ENCODE measurements around the gene FBXW8. TPM values are rescaled to one million over a fixed set of nuclear protein-coding genes. Genes with fewer than 3 reads are reported as not detected.

Gene FBXW8
- total RNA-seq, 1 donor from 2014 or later: 5.5 TPM

DNA sequence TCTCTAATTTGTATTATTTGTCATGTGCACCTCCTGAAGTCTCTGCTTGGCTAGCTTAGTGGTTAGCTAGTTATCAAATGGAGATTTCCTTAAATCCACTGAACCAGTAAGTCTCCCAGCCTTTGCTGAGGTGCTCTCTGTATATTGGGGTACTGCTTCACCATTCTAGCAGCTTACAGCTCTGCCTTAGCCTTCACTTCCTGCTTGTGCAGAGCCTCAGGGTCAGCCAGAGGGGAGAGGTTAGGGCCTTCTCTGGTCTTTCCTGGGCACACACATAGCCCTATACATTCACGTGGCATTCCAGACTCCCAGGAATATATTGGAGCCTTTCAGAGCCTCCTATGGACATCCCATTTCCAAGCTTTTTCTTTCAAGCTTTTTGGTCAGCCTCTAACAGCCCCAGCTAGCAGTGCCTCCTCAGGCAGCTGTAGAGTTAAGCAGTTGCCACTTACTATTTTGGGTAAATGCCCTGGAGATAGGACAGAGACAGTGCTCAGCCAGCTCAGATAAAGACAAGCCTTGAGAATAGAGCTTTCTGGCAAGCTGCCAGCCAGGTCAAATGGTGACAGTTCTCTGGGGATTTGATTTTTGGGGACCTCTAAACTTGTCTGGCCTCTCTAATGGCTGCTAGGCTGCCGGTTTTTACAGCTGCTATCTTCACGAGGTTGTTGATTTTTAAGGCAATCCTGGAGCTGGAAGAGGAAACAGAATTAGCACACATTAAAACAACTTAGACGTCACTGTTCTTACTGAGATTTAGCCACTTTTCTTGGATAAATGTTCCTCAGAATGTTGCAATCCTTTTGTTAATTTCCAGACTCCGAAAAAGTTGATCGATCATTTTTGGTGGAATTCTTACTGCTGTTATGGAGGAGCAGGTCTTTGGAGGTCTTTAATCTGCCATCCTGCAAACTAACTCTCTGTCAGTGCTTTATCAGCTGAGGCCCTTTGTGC lies 32.9 kb downstream of the FBXW8 start:
- ATAC-seq (ENCODE audit: poor library complexity): peak; percentile 63
- intact Hi-C loops (cut with DNase I): no loop called here
- peak; percentile 58 for DNase-seq

- DNase-seq (no peak), ATAC-seq (ENCODE audit: poor library complexity) (no peak)
- intact Hi-C loops (cut with DNase I): no loop called here
Measured at GRCh38 chr12:116945886-116946550, 35.3 kb downstream of the FBXW8 start.

- intact Hi-C loops (cut with DNase I): no loop called here
- ATAC-seq (ENCODE audit: poor library complexity) (no peak), DNase-seq (no peak)
Measured at GRCh38 chr12:116948298-116948697, 37.5 kb downstream of the FBXW8 start.

DNA sequence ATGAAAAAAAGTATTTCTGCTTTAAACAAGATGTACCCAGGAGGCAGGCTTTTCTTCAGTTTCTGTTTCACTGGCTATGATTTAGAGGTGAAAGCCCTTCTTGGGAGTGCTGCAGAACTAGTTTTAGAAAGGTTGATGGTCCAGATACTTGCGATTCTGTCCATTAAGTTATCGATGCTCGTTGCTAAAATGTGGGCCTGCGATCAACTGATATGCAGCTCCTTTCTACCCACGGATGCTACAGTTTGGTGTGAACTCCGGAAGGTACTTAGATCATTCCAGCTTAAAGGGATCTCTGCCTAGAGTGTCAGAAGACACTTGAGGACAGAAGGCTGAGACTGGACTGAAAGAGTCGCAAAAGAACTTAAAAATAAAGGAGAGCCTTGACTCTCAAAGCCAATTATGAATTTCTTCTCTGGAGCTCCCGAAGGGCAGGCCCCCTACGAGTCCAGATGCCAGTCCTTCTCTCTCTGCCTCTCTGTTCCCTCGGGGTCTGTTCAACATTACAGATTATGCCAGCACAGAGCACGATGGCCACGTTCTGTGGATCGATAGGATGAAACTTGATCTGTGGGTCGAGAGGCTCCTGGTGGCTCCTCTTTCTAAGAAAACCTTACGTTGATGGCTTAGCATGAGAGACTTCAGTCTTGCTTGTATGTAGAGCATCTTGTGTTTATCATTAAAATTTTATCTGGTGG lies 40.0 kb downstream of the FBXW8 start:
- ATAC-seq (ENCODE audit: poor library complexity): no peak
- intact Hi-C loops (cut with DNase I): no loop called here
- no peak for DNase-seq

- peak; percentile 62 for ATAC-seq (ENCODE audit: poor library complexity)
- intact Hi-C loops (cut with DNase I): no loop called here
- DNase-seq: peak; percentile 61
Measured at GRCh38 chr12:116954710-116955381, 44.1 kb downstream of the FBXW8 start.

DNA sequence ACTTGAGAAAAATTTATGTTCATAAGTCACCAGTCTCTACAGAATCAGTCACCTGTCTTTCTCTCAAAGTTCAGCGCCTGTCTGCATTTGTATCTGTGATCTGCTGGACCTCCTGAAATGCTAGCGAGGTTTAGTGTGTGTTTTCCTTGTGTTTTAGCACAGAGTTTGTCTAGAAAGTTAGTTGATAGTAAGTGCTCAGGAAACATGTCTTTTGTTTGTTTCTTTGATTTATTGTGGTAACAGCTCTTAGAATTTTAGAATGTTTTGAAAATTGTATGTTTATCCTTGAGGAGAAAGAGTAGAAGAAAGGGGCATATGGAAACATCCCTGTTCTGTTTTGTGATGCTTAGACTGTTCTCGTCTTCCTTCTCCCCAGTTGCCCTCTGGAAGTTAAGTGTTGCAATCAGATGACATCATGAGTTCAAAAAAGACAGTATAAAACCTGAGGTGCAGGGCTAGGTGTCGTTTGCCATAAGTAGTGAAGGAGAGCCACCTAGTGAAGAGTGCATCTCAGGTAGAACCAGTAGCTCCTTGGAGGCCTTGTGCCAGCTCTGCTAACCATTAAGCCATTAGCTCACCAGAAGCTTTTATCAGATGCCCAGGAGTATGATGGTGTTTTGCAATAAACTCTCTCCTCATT lies 44.8 kb downstream of the FBXW8 start:
- peak; percentile 48 for ATAC-seq (ENCODE audit: poor library complexity)
- no peak for DNase-seq
- intact Hi-C loops (cut with DNase I): no loop called here

- ATAC-seq (ENCODE audit: poor library complexity): peak; percentile 43
- intact Hi-C loops (cut with DNase I): no loop called here
- DNase-seq: no peak
Measured at GRCh38 chr12:116958402-116959197, 47.9 kb downstream of the FBXW8 start.

DNA sequence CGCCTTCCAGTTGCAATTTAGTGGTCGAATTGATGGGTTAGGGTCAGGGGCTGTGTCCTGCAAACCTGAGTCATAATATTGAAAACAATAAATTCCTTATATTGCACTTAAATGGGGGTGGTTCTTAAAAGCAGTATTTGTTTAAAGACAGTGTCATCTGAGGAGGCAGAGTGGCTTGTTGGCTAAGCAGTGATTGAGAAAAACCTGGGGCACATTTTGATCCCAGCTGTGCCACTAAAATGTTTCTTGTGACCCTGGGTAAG lies 48.4 kb downstream of the FBXW8 start:
- intact Hi-C loops (cut with DNase I): no loop called here
- no peak for DNase-seq
- ATAC-seq (ENCODE audit: poor library complexity): no peak

DNA sequence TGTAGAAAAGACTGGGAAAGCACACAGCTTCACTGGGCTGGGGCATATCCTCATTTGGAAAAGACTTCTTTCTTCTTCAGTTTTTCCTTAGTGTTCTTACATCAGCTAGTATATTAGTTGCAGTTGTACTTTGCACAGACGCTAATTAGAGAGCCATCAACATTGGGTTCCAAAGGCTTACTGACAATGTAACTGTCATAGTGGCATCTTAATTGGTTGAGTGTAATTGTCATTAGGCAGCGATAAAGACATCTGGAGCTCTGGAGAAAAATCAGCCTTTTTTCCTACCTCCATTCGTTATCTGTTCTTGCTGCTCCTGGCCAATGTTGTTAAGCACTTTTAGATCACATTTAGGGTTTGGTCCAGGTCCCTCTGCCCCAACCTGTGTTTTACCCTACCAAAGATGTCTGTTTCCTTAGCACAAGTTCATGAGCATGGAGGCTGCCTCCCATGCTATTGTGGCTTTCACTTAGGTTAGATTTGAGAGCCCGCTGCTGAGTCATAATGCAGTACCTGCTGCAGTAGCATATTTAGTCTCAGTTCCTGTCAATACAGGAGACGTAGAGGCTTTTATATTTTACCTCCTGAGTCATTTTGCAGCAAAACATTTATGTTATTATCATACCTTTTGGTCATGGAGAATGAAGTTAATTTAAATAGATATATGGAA lies 49.2 kb downstream of the FBXW8 start:
- intact Hi-C loops (cut with DNase I): no loop called here
- ATAC-seq (ENCODE audit: poor library complexity) (no peak), DNase-seq (no peak)

- ATAC-seq (ENCODE audit: poor library complexity) (no peak), DNase-seq (no peak)
- intact Hi-C loops (cut with DNase I): no loop called here
Measured at GRCh38 chr12:116962197-116962596, 51.4 kb downstream of the FBXW8 start.

GRCh38 chr12:116962783-116963356 lies 52.1 kb downstream of the FBXW8 start:
- DNase-seq: no peak
- intact Hi-C loops (cut with DNase I): no loop called here
- no peak for ATAC-seq (ENCODE audit: poor library complexity)

- no peak for DNase-seq
- intact Hi-C loops (cut with DNase I): no loop called here
- no peak for ATAC-seq (ENCODE audit: poor library complexity)
Measured at GRCh38 chr12:116964054-116965050, 53.6 kb downstream of the FBXW8 start.

DNA sequence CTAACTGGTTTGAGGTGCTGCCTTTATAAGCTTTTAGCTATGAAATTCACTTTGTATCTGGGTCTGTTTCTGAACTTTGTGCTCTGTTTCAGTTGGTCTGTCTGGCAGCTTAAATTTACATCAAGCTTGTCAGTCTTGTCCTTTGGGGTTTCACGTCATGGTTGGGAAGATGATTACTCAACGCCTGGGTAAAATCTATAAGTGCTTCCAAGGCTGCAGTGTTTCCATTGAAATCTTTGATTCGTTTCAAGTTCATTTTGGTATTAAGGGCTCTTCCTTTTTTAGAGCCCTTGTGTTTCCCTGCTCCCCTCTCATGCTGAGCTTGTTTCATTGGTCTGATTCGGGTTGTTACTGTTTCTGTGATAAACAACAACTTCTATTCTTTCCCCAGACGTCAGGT lies 58.2 kb downstream of the FBXW8 start:
- intact Hi-C loops (cut with DNase I): no loop called here
- DNase-seq: no peak
- ATAC-seq (ENCODE audit: poor library complexity): no peak

DNA sequence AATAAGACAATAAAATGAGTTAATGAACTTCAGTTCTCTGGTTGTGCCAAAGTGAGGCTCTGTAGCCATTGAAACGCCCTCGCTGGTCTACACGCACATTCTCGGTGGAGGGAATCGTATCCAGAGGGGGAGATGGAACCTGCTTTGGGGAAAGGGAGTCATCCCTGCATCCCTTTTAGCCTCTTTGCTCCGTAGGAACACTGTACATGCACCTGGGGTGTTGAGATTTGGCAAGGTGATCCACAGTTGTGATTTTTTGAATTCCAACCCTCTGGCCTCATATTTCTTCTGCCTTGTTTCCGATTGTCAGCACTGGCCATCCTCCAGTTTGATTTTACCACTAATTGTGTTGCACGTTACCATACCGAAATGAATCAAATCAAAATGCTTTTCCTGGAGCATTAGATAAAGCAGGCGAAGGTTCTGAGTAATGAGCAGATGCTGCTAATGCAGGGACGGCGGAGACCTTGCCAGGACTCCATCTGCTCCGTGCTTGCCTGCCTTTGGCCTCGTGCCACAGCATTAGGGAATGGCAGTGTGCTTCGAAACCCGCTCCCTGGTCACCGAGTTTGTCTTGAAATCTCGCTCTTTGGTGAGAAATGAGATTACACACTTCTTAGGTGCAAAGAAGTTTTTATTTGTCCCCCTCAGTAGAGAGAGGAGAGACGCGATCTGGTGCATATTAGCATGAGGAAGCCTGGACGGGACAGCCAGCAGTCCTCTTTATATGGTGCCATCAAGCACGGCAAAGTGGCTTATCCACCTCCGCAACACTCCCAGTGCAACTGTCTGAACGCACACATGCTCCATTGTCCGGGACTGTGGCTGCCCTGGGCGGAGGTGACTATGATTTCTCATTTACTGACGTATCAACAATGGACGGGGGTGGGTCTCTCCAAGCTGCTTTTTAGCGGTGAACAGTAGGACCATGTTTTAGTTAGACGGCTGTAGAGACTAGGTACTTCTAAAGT lies 59.1 kb downstream of the FBXW8 start:
- DNase-seq (peak; percentile 78), ATAC-seq (ENCODE audit: poor library complexity) (peak; percentile 78)
- intact Hi-C loops (cut with DNase I): no loop called here

DNA sequence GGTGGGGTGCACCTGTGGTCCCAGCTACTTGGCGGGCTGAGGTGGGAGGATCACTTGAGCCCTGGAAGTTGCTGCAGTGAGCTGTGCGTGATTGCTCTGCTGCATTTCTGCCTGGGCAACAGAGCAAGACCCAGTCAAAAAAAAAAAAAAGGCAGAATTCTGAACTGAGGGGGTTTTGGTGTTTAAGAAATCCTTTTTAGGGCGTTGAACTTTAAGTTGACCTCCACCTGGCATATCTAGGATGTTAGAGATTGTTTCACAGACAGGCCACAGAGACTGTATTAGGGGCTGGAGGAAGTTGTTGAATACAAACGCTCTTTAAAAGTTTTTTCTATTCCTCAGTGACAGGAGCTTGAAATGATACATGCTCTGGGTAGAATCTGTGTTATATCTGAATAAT lies 60.5 kb downstream of the FBXW8 start:
- ATAC-seq (ENCODE audit: poor library complexity) (no peak), DNase-seq (no peak)
- intact Hi-C loops (cut with DNase I): no loop called here

Data from Right ventricle myocardium superior (tissue), 1 donor.